ENCODE data around the gene CAGE1.
"Not testable (repeated sequence)": the region's sequence is repeated elsewhere in the genome, so short reads cannot be mapped to it uniquely, and the experiment has no call there.

CAGE1 gene

DNA sequence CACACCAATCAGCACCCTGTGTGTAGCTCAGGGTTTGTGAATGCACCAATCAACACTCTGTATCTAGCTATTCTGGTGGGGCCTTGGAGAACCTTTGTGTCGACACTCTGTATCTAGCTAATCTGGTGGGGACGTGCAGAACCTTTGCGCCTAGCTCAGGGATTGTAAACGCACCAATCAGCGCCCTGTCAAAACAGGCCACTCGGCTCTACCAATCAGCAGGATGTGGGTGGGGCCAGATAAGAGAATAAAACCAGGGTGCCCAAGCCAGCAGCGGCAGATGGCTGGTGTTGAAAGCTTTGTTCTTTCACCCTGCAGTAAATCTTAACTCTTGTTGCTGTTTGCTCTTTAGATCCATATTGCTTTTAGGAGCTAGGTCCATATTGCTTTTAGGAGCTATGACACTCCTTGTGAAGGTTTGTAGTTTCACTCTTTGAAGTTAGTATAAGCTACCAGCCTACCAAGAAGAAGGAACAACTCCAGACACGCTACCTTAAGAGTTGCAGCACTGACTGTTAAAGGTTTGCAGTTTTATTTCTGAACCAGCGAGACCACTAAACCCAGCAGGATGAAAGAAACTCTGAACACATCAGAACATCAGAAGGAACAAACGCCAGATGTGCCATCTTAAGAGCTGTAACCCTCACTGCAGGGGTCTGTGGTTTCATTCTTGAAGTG lies 44.6 kb downstream of the CAGE1 start:
- H3K27me3 ChIP-seq (ENCODE audit: control insufficient read depth, insufficient read depth, low read length); H3K9ac ChIP-seq (ENCODE audit: low read length); H3K4me3 ChIP-seq (ENCODE audit: low read length); H3K27ac ChIP-seq (ENCODE audit: low read depth, low read length); H3K36me3 ChIP-seq (ENCODE audit: control insufficient read depth, insufficient read depth, low read length); H3K4me1 ChIP-seq (ENCODE audit: control insufficient read depth, insufficient read depth, low read length): not testable (repeated sequence)

DNA sequence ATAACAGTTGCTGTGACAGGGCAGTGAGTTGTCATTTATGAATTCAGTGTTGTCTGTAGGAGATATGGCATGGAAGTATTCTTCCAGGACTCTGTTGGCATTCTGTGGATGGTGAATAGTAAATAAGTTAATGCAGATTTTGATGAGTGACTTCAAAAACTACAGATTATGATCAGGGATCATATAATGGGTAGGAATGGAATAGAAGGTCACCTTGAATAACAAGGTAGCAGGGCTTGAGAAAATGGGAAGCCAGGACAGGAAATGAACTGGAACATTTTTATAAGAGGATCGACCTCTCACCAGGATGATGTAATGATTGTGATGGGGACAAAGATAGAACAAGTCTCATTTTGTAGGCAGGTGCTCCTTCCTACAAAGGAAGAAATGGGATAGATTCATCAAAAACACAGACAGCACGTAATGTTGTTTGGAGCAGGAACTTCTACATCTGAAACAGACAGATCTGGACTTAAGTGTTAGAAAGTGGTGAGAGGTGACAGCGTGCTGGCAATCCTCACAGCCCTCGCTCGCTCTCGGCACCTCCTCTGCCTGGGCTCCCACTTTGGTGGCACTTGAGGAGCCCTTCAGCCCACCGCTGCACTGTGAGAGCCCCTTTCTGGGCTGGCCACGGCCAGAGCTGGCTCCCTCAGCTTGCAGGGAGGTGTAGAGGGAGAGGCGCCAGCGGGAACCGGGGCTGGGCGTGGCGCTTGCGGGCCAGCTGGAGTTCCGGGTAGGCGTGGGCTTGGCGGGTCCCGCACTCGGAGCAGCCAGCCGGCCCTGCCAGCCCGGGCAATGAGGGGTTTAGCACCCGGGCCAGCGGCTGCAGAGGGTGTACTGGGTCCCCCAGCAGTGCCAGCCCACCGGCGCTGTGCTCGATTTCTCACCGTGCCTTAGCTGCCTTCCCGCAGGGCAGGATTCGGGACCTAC lies 45.7 kb downstream of the CAGE1 start:
- H3K4me3 ChIP-seq (ENCODE audit: low read length), result no peak overlapping the region
- H3K9ac ChIP-seq (ENCODE audit: low read length), result no peak overlapping the region
- H3K27me3 ChIP-seq (ENCODE audit: control insufficient read depth, insufficient read depth, low read length), result peaks cover 2% of the 10 kb centered on the region
- no peaks in the 10 kb centered on the region for H3K4me1 ChIP-seq (ENCODE audit: control insufficient read depth, insufficient read depth, low read length)
- no peaks in the 10 kb centered on the region for H3K36me3 ChIP-seq (ENCODE audit: control insufficient read depth, insufficient read depth, low read length)
- H3K27ac ChIP-seq (ENCODE audit: low read depth, low read length), result no peak overlapping the region

DNA sequence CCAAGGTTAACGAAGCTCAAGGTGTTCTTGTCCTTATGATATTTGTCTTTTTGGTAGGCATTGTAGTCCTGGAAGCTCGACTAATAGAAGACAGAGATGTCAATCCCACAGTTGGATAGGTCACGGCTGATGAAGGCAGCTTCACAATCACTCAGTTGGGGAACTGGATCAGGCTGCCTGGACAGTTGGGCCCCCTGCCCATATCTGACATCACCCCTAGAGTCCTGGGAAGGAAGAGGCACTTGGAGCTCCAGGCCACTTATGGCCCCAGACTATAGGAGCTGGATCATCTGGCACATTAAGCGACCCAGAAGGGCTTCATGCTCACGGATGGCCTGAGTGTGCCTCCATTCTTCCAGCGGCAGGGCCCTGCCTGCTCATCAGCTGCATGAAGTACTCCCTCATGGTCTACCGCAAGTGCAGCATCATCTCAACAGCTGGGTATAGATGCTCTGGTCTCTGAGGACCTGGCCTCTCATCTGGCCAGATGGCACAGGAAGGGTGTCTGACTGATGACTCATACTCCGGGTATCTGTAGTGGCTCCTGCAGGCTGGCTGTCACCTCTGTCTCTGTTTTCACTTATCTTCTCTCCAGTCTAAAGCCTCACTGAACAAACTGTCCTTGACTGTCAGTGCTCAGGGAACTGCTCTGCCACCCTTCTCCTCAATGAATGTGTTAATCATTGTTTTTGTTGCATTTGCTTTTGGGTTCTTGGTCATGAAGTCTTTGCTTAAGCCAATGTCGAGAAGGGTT lies 47.4 kb downstream of the CAGE1 start:
- H3K36me3 ChIP-seq (ENCODE audit: control insufficient read depth, insufficient read depth, low read length), result no peaks in the 10 kb centered on the region
- H3K4me3 ChIP-seq (ENCODE audit: low read length), result no peak overlapping the region
- no peak overlapping the region for H3K9ac ChIP-seq (ENCODE audit: low read length)
- H3K27ac ChIP-seq (ENCODE audit: low read depth, low read length), result no peak overlapping the region
- H3K27me3 ChIP-seq (ENCODE audit: control insufficient read depth, insufficient read depth, low read length), result peaks cover 3% of the 10 kb centered on the region
- no peaks in the 10 kb centered on the region for H3K4me1 ChIP-seq (ENCODE audit: control insufficient read depth, insufficient read depth, low read length)

DNA sequence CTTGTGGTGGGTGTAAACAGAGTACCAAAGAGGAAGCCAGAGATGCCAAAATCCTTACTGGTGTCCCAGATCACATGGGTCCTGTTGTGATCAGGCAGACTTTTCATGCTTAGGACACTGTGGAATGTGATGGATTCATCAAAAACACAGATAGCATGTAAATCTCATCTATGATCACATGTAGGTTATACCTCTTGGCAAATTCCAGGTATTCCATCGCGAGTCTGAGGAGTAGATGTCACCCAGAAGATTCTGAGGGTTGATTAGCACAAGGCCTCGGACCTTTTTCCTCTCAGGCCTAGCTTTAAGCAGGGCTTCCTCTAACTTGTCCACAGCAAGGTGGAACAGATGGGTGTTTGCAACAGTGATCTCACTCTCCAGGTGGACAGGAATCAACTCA lies 48.3 kb downstream of the CAGE1 start:
- H3K27ac ChIP-seq (ENCODE audit: low read depth, low read length), result no peak overlapping the region
- no peaks in the 10 kb centered on the region for H3K36me3 ChIP-seq (ENCODE audit: control insufficient read depth, insufficient read depth, low read length)
- H3K4me1 ChIP-seq (ENCODE audit: control insufficient read depth, insufficient read depth, low read length), result no peaks in the 10 kb centered on the region
- no peak overlapping the region for H3K4me3 ChIP-seq (ENCODE audit: low read length)
- H3K27me3 ChIP-seq (ENCODE audit: control insufficient read depth, insufficient read depth, low read length), result peaks cover 3% of the 10 kb centered on the region
- no peak overlapping the region for H3K9ac ChIP-seq (ENCODE audit: low read length)

DNA sequence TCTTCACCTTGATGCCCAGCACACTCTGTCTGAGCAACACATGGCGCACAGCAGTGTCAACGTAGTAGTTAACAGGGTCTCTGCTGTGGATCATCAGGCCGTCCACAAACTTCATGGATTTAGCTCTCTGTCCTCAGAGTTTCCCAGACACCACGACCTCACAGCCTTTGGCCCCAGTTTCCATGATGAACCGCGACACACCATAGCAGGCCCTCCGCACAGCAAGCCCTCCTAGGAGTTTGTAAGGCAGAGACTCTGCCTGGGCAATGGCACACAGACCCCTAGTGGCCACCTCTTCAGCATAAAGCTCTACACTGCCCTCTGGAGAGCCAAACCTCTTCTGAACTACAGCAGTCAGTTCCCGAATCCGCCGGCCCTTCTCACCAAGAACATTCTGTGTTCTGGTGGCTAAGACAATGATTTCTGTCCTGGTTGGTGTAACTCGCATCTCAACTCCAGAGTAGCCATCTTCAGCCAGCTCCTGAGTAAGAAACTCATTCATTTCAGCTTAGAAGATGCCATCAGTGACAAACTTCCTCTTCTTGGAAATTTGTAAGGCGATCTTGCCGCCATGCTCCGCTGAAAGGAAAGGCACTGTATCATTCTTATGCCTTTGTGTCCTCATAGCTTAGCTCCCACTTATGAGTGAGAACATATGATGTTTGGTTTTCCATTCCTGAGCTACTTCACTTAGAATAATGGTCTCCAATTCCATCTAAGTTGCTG lies 50.4 kb downstream of the CAGE1 start:
- not testable (repeated sequence) for H3K27me3 ChIP-seq (ENCODE audit: control insufficient read depth, insufficient read depth, low read length); H3K36me3 ChIP-seq (ENCODE audit: control insufficient read depth, insufficient read depth, low read length); H3K4me3 ChIP-seq (ENCODE audit: low read length); H3K4me1 ChIP-seq (ENCODE audit: control insufficient read depth, insufficient read depth, low read length); H3K9ac ChIP-seq (ENCODE audit: low read length); H3K27ac ChIP-seq (ENCODE audit: low read depth, low read length)

DNA sequence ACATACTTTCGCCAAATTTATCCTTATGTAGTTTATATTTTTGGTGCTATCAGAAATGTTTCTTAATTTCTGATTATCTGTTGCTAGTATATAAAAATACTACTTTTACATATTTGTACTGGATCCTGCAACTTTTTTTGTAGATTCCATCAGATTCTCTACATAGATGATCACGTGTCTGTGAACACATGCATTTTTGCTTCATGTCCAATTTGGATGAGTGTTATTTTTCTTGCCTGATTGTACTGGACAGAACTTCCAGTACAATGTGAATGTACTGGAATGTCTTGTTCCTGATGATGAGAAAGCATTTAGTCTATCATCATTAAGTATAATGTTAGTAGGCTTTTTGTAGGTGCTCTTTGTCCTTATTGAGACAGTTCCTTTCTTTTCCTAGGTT lies 51.5 kb downstream of the CAGE1 start:
- H3K36me3 ChIP-seq (ENCODE audit: control insufficient read depth, insufficient read depth, low read length), result no peaks in the 10 kb centered on the region
- H3K27ac ChIP-seq (ENCODE audit: low read depth, low read length), result no peak overlapping the region
- no peak overlapping the region for H3K4me3 ChIP-seq (ENCODE audit: low read length)
- no peaks in the 10 kb centered on the region for H3K4me1 ChIP-seq (ENCODE audit: control insufficient read depth, insufficient read depth, low read length)
- H3K9ac ChIP-seq (ENCODE audit: low read length), result no peak overlapping the region
- H3K27me3 ChIP-seq (ENCODE audit: control insufficient read depth, insufficient read depth, low read length), result peaks cover 3% of the 10 kb centered on the region

DNA sequence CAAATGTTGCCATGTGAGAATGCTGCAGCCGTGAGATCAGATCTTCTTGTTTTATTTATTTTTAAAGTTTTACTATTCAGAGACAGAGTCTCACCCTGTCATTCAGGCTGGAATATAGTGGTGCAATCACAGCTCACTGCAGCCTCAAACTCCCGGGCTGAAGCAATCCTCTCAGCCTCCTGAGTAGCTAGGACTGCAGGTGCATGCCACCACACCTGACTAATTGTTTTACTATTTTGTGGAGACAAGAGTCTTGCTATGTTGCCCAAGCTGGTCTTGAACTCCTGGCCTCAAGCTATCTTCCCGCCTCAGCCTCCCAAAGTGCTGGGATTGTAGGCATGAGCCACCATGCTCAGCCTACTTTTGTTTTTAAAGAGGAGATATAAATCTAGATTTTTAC lies 54.0 kb downstream of the CAGE1 start:
- Histone ChIP-seq H3K27me3 (ENCODE audit: control insufficient read depth, insufficient read depth, low read length) (peaks cover 3% of the 10 kb centered on the region), H3K4me1 (ENCODE audit: control insufficient read depth, insufficient read depth, low read length) (no peaks in the 10 kb centered on the region), H3K27ac (ENCODE audit: low read depth, low read length) (no peak overlapping the region), H3K36me3 (ENCODE audit: control insufficient read depth, insufficient read depth, low read length) (no peaks in the 10 kb centered on the region), H3K4me3 (ENCODE audit: low read length) (no peak overlapping the region), H3K9ac (ENCODE audit: low read length) (no peak overlapping the region)

DNA sequence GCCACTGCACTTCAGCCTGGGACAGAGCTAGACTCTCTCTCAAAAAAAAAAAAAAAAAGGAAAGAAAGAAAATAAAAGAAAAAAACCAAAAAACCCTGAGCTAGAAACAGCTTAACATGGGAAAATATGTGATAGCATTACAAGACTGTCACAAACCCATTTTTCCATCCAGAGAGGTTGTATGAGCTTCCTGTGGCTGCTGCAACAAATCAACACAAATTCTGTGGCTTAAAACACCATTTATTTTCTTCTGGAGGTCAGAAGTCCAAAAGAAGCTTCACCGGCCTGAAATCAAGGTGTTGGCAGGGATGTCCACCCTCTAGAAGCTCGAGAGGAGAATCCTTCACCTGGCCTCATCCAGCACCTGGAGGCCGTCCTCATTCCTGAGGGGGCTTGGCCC lies 54.9 kb downstream of the CAGE1 start:
- no peak overlapping the region for H3K27ac ChIP-seq (ENCODE audit: low read depth, low read length)
- no peaks in the 10 kb centered on the region for H3K36me3 ChIP-seq (ENCODE audit: control insufficient read depth, insufficient read depth, low read length)
- no peaks in the 10 kb centered on the region for H3K4me1 ChIP-seq (ENCODE audit: control insufficient read depth, insufficient read depth, low read length)
- H3K9ac ChIP-seq (ENCODE audit: low read length), result no peak overlapping the region
- H3K4me3 ChIP-seq (ENCODE audit: low read length), result no peak overlapping the region
- peaks cover 3% of the 10 kb centered on the region for H3K27me3 ChIP-seq (ENCODE audit: control insufficient read depth, insufficient read depth, low read length)

DNA sequence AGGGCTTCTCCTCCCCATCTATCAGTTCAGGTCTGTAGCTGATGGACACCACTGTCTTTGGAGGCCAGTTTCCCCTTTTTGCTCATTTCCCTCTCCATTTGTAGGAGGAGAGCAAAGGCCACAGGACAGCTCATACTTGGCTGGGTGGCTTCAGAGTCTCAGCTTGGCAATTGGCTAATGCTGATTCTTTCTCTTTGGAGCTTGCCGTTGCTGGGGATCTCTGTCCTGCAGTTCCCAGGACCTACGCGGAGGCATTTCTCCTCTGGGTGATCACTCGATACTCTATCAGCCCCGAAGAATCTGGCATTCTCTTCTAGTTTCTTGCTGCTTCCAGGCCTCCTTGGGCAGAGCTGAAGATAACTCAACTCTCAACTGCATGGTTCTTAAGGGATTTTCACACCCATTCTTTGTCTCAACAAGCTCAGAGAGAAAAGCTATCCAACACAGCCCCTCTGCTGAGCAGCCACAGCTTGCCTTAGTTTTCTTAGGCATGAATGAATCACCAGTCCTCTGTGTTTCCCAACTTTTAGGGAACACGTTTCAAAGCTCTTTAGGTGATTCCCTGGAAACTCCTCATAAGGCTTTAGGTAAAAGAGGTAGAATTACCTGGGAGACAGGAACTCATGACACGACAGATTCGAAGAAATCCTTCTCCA lies 57.3 kb downstream of the CAGE1 start:
- Histone ChIP-seq H3K27me3 (ENCODE audit: control insufficient read depth, insufficient read depth, low read length) (no peaks in the 10 kb centered on the region), H3K4me1 (ENCODE audit: control insufficient read depth, insufficient read depth, low read length) (no peaks in the 10 kb centered on the region)

DNA sequence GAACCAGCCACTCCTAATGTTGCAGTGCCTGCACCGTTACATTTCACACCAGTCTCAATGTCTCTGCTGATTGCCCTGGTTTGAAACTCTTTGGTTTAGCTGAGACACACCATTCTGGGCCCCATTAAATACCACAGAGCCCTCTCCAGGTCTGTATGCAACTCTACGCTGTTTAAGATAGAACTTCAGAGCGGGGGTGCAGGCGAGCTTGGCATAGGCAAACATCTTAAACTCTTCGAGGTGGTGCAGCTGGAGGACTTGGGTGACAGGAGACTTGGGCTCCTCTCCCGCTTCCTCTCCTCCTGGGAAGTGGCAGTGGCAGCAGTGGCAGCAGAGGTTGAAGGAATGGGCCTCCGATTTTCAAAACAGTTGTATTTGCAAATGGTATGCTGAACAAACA lies 58.1 kb downstream of the CAGE1 start:
- no peaks in the 10 kb centered on the region for H3K36me3 ChIP-seq (ENCODE audit: control insufficient read depth, insufficient read depth, low read length)

More for the DNA sequence above, 57.3 kb downstream of the CAGE1 start:
- Histone ChIP-seq H3K27ac (ENCODE audit: low read depth, low read length) (no peak overlapping the region), H3K9ac (ENCODE audit: low read length) (no peak overlapping the region), H3K4me3 (ENCODE audit: low read length) (no peak overlapping the region), H3K36me3 (ENCODE audit: control insufficient read depth, insufficient read depth, low read length) (no peaks in the 10 kb centered on the region)

DNA sequence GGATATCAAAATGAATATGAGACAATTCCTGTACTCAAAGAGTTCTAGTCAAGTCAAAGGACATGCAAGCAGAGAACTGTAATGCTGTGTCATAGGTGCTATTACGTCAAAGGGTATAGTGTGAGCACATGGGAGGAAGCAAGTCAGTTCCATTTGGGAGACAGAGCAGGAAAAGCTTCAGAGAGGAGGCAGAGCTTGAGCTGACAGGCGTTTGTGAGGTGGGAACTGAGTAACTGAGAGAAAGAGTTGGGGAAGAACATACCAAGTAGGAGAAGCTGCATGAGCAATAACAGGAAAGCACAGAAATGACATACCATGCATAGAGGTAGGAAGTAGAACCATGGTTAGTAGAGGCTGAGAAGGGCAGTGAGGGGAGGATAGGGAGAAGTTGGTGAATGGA lies 61.3 kb downstream of the CAGE1 start:
- Histone ChIP-seq H3K36me3 (ENCODE audit: control insufficient read depth, insufficient read depth, low read length) (no peaks in the 10 kb centered on the region), H3K4me3 (ENCODE audit: low read length) (no peak overlapping the region), H3K4me1 (ENCODE audit: control insufficient read depth, insufficient read depth, low read length) (no peaks in the 10 kb centered on the region), H3K9ac (ENCODE audit: low read length) (no peak overlapping the region), H3K27me3 (ENCODE audit: control insufficient read depth, insufficient read depth, low read length) (no peaks in the 10 kb centered on the region), H3K27ac (ENCODE audit: low read depth, low read length) (no peak overlapping the region)

More for the DNA sequence above, 58.1 kb downstream of the CAGE1 start:
- Histone ChIP-seq H3K9ac (ENCODE audit: low read length) (no peak overlapping the region), H3K4me1 (ENCODE audit: control insufficient read depth, insufficient read depth, low read length) (no peaks in the 10 kb centered on the region), H3K27me3 (ENCODE audit: control insufficient read depth, insufficient read depth, low read length) (no peaks in the 10 kb centered on the region), H3K27ac (ENCODE audit: low read depth, low read length) (no peak overlapping the region), H3K4me3 (ENCODE audit: low read length) (no peak overlapping the region)

All from rectal smooth muscle tissue (tissue), 1 donor.